GM12878 (cell line): ENCODE data around the gene SLC3A2. TPM values are rescaled to one million over a fixed set of nuclear protein-coding genes. Genes with fewer than 3 reads are reported as not detected.

Experiments
- ATAC-seq: fragments of 200-7000 bp; cut with Tn5 transposase; 3 replicates; pipeline ENCODE4 v1.9.1; 2020; ENCODE audit warnings: mild to moderate bottlenecking, moderate library complexity
- BruUV-seq: library from RNA; stranded (reverse); fragments of 400-500 nt; replicated peaks from 2 replicates; lab custom pipeline; 2021; lab: Mats Ljungman, UMichigan
- CTCF ChIA-PET: fragments of 300-600 bp; sonication (Branson Sonifier 250); formaldehyde crosslinking; extraction: SDS; loops from one replicate; lab custom pipeline; 2021; ENCODE audit warnings: inconsistent platforms; lab: Yijun Ruan, JAX
- POLR2A ChIA-PET: fragments of 350-600 bp; formaldehyde crosslinking; extraction: SDS; loops from one replicate; lab custom pipeline; 2021; ENCODE audit warnings: inconsistent platforms; lab: Charles Lee
- RAD21 ChIA-PET: fragments of 300-600 bp; sonication (Branson Sonifier 250); formaldehyde crosslinking; loops from one replicate; lab custom pipeline; 2023; ENCODE audit warnings: antibody characterized with exemption; ENCODE audit not compliant: unreplicated experiment; lab: Charles Lee
- SMC1A ChIA-PET: fragments of 300-600 bp; sonication (Branson Sonifier 250); formaldehyde crosslinking; loops from one replicate; lab custom pipeline; 2023; ENCODE audit not compliant: unreplicated experiment, uncharacterized antibody; lab: Charles Lee
- DNase-seq: peaks from one replicate; pipeline ENCODE4 v3.0.0-alpha.2; 2011; ENCODE audit warnings: low read depth, low spot score
- FAIRE-seq: peaks from 3 replicates; lab custom pipeline; 2011; peaks lifted over from hg19 to GRCh38; lab: Jason Lieb, UNC
- H2AFZ ChIP-seq: 2 replicates; pipeline ENCODE4 v1.6.0; 2011; ENCODE audit warnings: low read depth, low read length, control low read depth; ENCODE audit not compliant: control insufficient read depth
- H3K27ac ChIP-seq: 2 replicates; pipeline ENCODE4 v1.5.1; 2011; ENCODE audit warnings: control low read depth; ENCODE audit not compliant: control insufficient read depth, insufficient read depth
- H3K27me3 ChIP-seq, 2 experiments: replicated peaks in 1 of 2; 2 replicates each; pipeline versions ENCODE4 v1.6.0 to v1.6.1; 2011; ENCODE audit warnings: low read length in 1 of 2; ENCODE audit not compliant: control insufficient read depth in 2 of 2, insufficient read depth in 2 of 2
- H3K36me3 ChIP-seq, 2 experiments: 2 replicates each; pipeline ENCODE4 v1.5.1; 2011; ENCODE audit warnings: low read length in 1 of 2; ENCODE audit not compliant: control insufficient read depth in 2 of 2, insufficient read depth in 2 of 2
- H3K4me1 ChIP-seq: 2 replicates; pipeline ENCODE4 v1.6.1; 2011; ENCODE audit warnings: mild to moderate bottlenecking, low read length, moderate library complexity, mixed read lengths; ENCODE audit not compliant: control insufficient read depth, insufficient read depth
- H3K4me2 ChIP-seq: 2 replicates; pipeline ENCODE4 v1.6.0; 2011; ENCODE audit warnings: control low read depth; ENCODE audit not compliant: control insufficient read depth, insufficient read depth
- H3K4me3 ChIP-seq: fragments of 200-600 bp; sonication (generic); 2 replicates; pipeline ENCODE4 v1.5.1; 2016
- H3K79me2 ChIP-seq: 2 replicates; pipeline ENCODE4 v1.6.0; 2011; ENCODE audit warnings: low read length; ENCODE audit not compliant: control insufficient read depth, insufficient read depth
- H3K9ac ChIP-seq: 2 replicates; pipeline ENCODE4 v1.8.0; 2011; ENCODE audit warnings: low read length, control low read depth, mixed read lengths; ENCODE audit not compliant: control insufficient read depth, insufficient read depth
- H3K9me3 ChIP-seq: replicated peaks from 3 replicates; pipeline ENCODE4 v1.5.1; 2011; ENCODE audit warnings: mild to moderate bottlenecking, low read length; ENCODE audit not compliant: control insufficient read depth, insufficient read depth
- H4K20me1 ChIP-seq: 2 replicates; pipeline ENCODE4 v1.6.0; 2011; ENCODE audit not compliant: control insufficient read depth, insufficient read depth
- CREM ChIP-seq: IDR thresholded peaks from 2 replicates; pipeline ENCODE4 v1.6.1; 2014; ENCODE audit warnings: antibody characterized with exemption, low read depth
- CUX1 ChIP-seq: IDR thresholded peaks from 2 replicates; pipeline ENCODE4 v1.6.1; 2012; ENCODE audit warnings: improper control_type of control experiment, low read depth, low read length; ENCODE audit not compliant: insufficient replicate concordance
- E2F8 ChIP-seq: fragments of 450-650 bp; IDR thresholded peaks from 2 replicates; pipeline ENCODE4 v1.6.1; 2018; ENCODE audit warnings: mild to moderate bottlenecking, low read depth, moderate library complexity; ENCODE audit not compliant: partially characterized antibody
- EP300 ChIP-seq, 2 experiments: fragments of 150-350 bp in 1 of 2; IDR thresholded peaks; 2 replicates each; pipeline ENCODE4 v1.6.1; 2011 to 2012; ENCODE audit warnings: low read depth in 2 of 2, low read length in 2 of 2, borderline replicate concordance in 1 of 2, improper control_type of control experiment in 1 of 2, inconsistent platforms in 1 of 2; ENCODE audit not compliant: control insufficient read depth in 1 of 2
- IKZF1 ChIP-seq: fragments of 450-650 bp; conservative IDR thresholded peaks from 2 replicates; pipeline ENCODE4 v1.6.1; 2017; ENCODE audit warnings: antibody characterized with exemption, mild to moderate bottlenecking
- KLF5 ChIP-seq: fragments of 450-650 bp; IDR thresholded peaks from 2 replicates; pipeline ENCODE4 v1.6.1; 2014; ENCODE audit warnings: mild to moderate bottlenecking; ENCODE audit not compliant: partially characterized antibody
- MYB ChIP-seq: fragments of 150-350 bp; IDR thresholded peaks from 2 replicates; pipeline ENCODE4 v1.6.1; 2014; ENCODE audit warnings: mild to moderate bottlenecking, low read depth, low read length, borderline replicate concordance
- POLR2A ChIP-seq: IDR thresholded peaks from 2 replicates; pipeline ENCODE4 v1.6.1; 2011; ENCODE audit warnings: low read depth, mild to moderate bottlenecking, low read length
- SREBF2 ChIP-seq: IDR thresholded peaks from 2 replicates; pipeline ENCODE4 v1.6.1; 2012; ENCODE audit warnings: mild to moderate bottlenecking, low read length
- SUZ12 ChIP-seq: fragments of 200-600 bp; sonication (generic); IDR thresholded peaks from one replicate; pipeline ENCODE4 v1.6.1; 2018; ENCODE audit warnings: antibody characterized with exemption, mild to moderate bottlenecking; ENCODE audit not compliant: unreplicated experiment
- ZNF384 ChIP-seq: IDR thresholded peaks from 2 replicates; pipeline ENCODE4 v1.6.1; 2012; ENCODE audit warnings: low read depth, mild to moderate bottlenecking, low read length, improper control_type of control experiment, borderline replicate concordance
- ZNF687 ChIP-seq: fragments of 450-650 bp; IDR thresholded peaks from 2 replicates; pipeline ENCODE4 v1.6.1; 2017; ENCODE audit warnings: mild to moderate bottlenecking, moderate library complexity
- WGBS: methylation state at CpG from one replicate; pipeline ENCODE4 v1.1.6; 2016; ENCODE audit warnings: low lambda C conversion rate; ENCODE audit not compliant: insufficient replicate concordance, insufficient coverage; ENCODE audit errors: missing lambda C conversion rate; 5-methylcytosine and 5-hydroxymethylcytosine counted together
- in situ Hi-C: fragments of 300-500 bp; cut with MboI; formaldehyde crosslinking; loops from 9 replicates; pipeline ENCODE4 v1.14.3; 2018; ENCODE audit warnings: mixed read lengths
- intact Hi-C: fragments of 100-400 bp; cut with micrococcal nuclease; formaldehyde crosslinking; loops from one replicate; pipeline ENCODE4 v1.14.2; 2022; ENCODE audit not compliant: unreplicated experiment
- polyA plus RNA-seq, 11 experiments: library from polyadenylated mRNA; depleted of rRNA in 4 of 11; unstranded in 6 of 11; stranded (reverse) in 5 of 11; fragments of >200 nt; fragmentation: Nextera tagmentation in 4 of 11; fragmentation: Illumina TruSeq in 1 of 11; extraction: Ambion mirVana in 4 of 11; extraction: Trizol in 1 of 11; gene quantifications; 1 replicate in 1 of 11; 2 replicates in 10 of 11; pipeline versions ENCODE4 v1.2.1 to v1.2.3, GENCODE V29; 2011 to 2016; ENCODE audit warnings: inconsistent platforms in 2 of 11, missing spikeins in 2 of 11, low read depth in 1 of 11
- total RNA-seq, 4 experiments: library from RNA; depleted of rRNA in 3 of 4; stranded (reverse); fragments of >200 nt in 3 of 4; fragmentation: Illumina TruSeq in 1 of 4; extraction: Trizol in 1 of 4; gene quantifications; 2 replicates each; pipeline versions ENCODE4 v1.2.1 to v1.2.3, GENCODE V29; 2013 to 2021

The SLC3A2 gene
- total and polyA plus RNA-seq, 10 of the 15 experiments (the other 5 are each of a cell fraction or from before 2014, with no cell fraction given): 6.9 to 158 (median 106) TPM

GRCh38 chr11:62934496-62934785 lies 53.7 kb downstream of the SLC3A2 start:
- H3K9ac ChIP-seq: no peak overlapping the region
- no peak for ATAC-seq
- in situ Hi-C loops (no loop called here), intact Hi-C loops (no loop called here)
- 0% methylated on average over 1 of the region's 1 CpG for WGBS
- H3K9me3 ChIP-seq: no peaks in the 10 kb centered on the region
- FAIRE-seq: no peak
- no peak overlapping the region for H3K4me2 ChIP-seq
- H2AFZ ChIP-seq: no peak overlapping the region
- H3K27ac ChIP-seq: no peak overlapping the region
- SMC1A ChIA-PET: no interaction called here
- peaks cover 2 to 3% of the 10 kb centered on the region in 2 experiments; a peak in 3 of 4 replicates for H3K27me3 ChIP-seq
- RAD21 ChIA-PET: no interaction called here
- no TSS peak for BruUV-seq
- TF ChIP-seq MYB: no peak
- TF ChIP-seq ZNF687: no peak
- TF ChIP-seq IKZF1: no peak
- no peak for TF ChIP-seq CUX1
- no peak for TF ChIP-seq CREM
- TF ChIP-seq ZNF384: no peak
- TF ChIP-seq SUZ12: no peak
- TF ChIP-seq EP300 (IDR thresholded peaks at IDR 0.05; ENCODE audit: borderline replicate concordance in 1 of 2, control insufficient read depth in 1 of 2, low read depth in 2 of 2, low read length in 2 of 2): no peak
- no peak for TF ChIP-seq POLR2A
- no peak for TF ChIP-seq E2F8
- no peak for TF ChIP-seq SREBF2
- TF ChIP-seq KLF5: no peak
- H3K36me3 ChIP-seq: no peaks in the 10 kb centered on the region
- H4K20me1 ChIP-seq: no peaks in the 10 kb centered on the region
- CTCF ChIA-PET: no interaction called here
- no peaks in the 10 kb centered on the region for H3K4me1 ChIP-seq
- POLR2A ChIA-PET: no interaction called here
- no peak overlapping the region for H3K4me3 ChIP-seq
- H3K79me2 ChIP-seq: no peaks in the 10 kb centered on the region
- DNase-seq: no peak
